NCI-H1436 treated with DMSO at 0.1 percent for 48 hours (cell line): Measurements from ENCODE around the gene EPHA10.

ENCODE experiments used
- DNase-seq: peaks from one replicate; lab custom pipeline; 2025; lab: John Stamatoyannopoulos, UW

Gene EPHA10

DNA sequence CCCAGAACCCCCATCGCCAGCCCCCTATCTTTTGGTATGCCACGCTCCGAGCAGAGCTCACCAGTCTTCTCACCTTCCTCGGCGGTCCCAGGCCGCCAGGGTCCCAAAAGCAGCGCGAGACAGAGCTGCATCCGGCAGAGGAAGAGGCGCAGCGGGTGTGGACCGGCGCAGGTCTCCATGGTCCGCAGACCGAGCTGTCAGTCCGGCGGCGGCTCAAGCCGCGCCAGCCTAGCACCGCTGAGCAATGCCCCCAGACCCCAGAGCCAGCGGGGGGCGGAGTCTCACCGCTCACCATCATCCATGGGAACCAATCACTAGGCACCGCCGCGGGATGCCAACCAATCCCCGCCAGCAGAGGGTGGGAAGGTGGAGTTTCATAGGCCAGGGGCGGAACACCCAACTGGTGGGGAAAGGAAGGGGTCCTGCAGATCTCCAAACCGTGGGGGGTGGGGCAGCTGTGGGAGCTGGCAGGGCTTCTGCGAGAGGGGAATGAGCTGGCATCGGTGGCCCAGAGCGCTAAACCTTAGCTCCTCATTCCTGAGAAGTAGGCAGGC, at the start of gene EPHA10:
TSS of gene EPHA10 (minus strand) at position 233 of the 554 bp plus-strand sequence. CDS start at position 179, 54 bp downstream.
- peak; percentile 30 for DNase-seq

DNA sequence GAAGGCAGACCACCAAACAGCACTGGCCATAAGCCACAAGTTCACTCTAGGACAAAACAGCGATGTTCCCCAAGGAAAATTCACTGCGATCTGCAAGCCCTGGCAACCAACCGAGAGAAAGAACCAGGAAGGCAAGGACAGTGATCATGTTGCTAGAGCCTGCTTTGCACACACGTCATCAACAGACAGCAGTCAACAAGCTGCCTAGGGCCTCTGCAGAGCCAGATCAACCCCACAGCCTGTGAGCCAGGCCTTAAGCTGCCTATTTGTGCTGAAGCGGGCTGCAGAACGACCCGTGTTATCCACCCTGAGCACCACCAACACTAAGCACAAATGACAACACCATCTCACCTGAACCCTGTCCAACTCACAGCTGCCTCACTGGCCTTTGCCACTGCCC, 49.3 kb upstream of the EPHA10 start:
- no peak for DNase-seq

DNA sequence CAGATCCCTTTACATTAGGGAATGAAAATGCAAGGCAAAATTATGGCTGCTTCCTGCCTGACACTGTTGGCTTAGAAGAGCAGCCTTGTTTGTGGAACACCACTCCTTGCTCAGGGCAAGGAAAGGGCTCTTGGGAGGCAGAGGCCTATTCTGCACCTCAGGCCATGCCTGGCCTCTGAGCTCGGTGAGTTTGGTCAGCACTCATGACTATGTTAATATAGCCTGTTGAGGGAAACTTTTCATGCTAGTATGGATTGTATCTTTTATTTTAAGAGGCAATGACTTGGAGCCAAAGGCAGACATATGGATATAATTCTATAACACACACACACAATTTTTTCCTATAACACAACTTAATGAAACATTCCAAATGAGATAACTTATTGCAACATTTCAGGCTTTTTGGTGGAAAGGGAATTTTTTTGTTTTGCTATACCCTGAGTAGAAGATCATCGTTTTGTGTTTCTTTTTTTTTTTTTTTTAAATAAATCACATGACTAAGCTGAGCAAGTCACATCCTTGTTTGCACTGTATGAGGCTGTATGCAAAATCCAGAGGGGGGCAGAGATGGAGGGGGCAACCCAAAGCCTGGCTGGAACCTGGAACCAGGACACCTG, 48.7 kb upstream of the EPHA10 start:
- no peak for DNase-seq

DNA sequence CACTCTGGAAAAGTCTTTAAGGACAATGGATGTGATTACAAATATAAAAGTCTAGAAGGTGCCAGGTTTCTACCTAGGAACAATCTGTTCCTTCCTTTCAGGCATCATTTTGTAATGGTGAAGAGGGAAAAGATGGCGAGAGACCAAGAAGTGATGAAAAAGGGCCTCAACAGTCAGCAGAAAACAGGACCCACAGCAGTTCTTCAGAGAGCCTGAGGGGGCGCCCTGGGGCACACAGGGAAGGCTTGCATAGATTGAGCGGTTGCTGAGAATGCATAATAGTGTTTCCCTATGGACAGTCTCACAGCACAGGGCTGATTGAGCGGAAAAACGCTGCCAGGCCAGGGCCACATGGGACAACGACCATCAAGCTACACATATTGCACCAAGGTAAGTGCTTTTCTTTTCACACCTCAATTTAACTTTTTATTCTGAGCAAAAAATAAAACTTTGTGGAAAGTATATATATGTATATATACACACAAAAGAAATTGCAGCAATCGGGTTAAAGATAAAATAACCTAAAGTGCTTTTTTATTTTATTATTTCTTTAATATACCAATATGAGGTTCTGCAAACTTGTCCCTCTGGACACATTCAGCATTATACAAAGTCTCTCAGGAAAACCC, 46.2 kb upstream of the EPHA10 start:
- no peak for DNase-seq

DNA sequence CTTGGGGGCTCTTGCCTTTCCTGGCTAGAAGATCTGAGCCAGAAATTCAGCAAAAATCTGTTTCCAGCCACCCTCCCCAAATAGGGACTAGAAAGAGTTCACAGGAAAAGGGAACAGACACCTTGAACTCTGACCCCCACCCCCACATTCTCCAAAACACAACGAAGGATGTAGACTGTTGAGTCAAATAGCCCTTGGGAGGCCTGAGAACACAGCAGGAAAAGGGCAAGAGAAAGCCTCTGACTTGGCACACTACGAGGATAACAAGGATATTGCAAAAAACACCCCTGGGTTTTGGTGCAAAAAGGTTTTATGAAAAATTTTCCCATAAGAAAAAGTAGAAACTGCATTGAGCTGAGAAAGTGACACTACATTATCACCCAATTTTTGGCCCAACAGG, 45.0 kb upstream of the EPHA10 start:
- DNase-seq: no peak

DNA sequence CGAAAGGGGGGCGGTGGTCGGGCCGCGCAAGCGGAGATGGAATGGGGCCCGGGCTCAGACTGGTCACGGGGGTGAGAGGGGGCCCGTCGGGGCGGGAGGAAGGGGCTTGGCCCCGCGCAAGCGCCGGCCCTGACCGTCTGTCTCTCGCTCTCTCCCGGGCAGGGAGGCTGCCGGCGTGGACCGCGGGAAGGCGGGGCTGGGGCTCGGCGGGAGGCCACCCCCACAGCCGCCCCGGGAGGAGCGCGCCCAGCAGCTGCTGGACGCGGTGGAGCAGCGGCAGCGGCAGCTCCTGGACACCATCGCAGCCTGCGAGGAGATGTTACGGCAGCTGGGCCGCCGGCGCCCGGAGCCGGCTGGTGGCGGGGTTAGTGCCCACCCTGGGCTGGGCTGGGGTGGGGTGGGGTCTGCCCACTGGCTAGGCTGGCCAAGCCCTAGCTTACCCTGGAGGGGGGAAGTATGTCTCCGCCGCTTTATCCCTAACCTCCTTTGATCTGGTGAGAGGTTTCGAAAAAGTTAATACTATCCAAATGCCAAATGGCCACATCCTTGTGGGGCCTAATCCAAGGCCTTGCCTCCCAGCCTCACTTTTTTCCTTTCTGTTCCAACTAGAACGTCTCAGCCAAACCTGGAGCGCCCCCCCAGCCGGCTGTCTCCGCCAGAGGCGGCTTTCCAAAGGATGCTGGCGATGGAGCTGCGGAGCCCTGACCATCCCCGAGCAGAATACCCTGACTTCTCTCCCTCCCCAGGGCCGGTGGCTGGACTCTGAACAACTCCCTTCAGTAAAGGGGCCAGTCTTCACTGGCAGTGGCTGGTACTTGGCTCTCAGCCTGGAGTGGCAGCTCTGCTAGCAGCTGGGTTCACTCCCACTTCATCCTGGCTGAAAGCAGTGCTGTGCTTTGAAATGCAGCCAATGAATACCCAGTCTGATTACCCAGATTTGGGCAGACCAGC, 43.7 kb upstream of the EPHA10 start:
- no peak for DNase-seq

DNA sequence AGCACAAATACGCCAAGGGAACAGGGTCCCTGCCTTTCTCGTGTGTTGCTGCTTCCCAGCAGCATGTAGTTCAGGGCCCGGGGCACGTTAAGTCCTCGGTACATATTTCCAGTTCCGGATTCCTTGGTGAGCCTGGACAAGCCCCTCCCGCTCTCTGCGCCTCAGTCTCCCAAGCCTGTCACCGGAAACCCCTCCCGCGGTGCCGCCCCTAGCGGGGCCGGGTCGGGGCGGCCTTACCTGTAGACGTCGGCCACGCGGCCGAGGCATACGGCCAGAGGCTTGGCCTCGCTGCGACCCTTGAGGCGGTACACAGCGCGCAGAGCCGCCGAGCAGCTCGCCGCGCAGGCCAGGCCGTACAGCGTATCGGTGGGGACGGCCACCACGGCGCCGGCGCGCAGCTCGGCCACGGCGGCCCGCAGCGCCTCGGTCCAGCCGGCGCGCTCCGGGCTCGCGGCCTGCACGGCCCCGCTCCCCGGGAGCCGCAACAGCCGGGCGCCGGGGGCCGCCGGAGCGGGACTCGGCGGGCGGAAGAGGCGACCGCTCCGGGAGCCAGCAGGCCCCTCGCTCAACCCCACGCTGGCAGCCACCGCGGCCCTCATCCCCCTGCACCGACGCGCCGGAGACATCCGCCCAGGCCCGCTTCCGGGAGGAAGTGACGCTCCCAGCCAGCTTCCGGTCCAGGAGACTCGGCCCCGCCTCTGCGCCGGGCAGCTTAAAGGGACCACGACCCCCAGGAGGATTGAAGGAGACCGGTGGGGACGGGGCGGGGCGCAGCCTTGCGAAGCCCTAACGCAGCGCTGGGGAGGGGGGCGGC, 42.8 kb upstream of the EPHA10 start, which contains the start of the genes C1orf122 and YRDC:
TSS of gene C1orf122 (plus strand) at position 236 of the 814 bp plus-strand sequence. CDS start 615 bp downstream, outside the sequence.
TSS of gene YRDC (minus strand) at position 654 of the 814 bp plus-strand sequence. CDS start at position 626, 28 bp downstream.
- DNase-seq: peak; percentile 66

DNA sequence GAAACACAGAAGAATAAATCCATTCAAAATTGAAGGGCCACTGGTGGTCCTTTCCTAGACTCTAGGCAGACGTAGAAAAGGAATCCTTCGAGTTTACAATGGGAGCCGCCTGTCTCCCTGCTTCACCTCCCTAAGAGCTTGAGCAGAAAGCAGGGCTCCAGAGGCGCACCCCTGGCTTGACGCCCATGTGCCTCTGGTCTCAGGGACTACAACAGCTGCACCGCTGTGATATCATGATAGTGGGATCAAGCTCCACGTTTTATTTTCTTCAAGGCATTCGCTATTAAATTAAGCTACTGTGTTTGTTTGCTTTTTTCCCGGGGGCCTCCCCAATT, 42.3 kb upstream of the EPHA10 start:
- DNase-seq: no peak

DNA sequence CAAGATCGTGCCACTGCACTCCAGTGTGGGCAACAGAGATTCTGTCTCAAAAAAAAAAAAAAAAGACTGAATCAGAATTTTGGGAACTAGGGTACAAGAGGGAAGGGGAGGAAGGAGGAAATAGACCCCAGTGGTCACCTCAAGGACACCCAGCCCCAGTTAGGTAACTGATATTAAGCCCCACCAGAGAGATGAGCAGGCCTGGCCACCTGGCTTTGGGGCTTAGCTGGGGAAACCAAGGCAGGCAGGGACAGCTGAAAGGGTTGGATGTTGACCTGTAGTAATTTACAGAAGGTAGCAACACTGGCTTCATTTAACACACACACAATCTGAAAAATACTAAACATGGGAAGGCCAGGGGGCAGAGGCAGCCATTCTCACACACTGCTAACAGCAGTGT, 37.5 kb upstream of the EPHA10 start:
- no peak for DNase-seq

DNA sequence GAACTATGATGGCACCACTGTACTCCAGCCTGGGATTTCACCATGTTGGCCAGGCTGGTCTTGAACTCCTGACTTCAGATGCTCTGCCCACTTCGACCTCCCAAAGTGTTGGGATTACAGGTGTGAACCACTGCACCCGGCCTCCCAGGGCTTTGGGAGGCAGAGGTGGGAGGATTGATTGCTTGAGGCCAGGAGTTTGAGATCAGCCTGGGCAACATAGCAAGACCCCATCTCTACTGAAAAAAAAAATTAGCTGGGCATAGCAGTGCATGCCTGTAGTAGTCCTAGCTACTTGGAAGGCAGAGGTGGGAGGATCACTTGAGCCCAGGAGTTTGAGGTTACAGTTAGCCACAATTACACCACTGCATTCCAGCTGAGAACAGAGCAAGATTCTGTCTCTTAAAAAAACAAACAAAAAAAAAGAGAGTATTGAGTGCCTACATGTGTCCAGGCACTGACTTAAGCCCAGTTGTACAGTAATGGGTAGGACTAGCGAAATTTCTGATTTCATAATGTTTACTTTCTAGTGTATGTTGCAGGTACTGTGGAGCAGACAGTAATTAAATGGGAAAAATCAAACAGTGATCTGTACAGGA, 32.9 kb upstream of the EPHA10 start:
- no peak for DNase-seq

DNA sequence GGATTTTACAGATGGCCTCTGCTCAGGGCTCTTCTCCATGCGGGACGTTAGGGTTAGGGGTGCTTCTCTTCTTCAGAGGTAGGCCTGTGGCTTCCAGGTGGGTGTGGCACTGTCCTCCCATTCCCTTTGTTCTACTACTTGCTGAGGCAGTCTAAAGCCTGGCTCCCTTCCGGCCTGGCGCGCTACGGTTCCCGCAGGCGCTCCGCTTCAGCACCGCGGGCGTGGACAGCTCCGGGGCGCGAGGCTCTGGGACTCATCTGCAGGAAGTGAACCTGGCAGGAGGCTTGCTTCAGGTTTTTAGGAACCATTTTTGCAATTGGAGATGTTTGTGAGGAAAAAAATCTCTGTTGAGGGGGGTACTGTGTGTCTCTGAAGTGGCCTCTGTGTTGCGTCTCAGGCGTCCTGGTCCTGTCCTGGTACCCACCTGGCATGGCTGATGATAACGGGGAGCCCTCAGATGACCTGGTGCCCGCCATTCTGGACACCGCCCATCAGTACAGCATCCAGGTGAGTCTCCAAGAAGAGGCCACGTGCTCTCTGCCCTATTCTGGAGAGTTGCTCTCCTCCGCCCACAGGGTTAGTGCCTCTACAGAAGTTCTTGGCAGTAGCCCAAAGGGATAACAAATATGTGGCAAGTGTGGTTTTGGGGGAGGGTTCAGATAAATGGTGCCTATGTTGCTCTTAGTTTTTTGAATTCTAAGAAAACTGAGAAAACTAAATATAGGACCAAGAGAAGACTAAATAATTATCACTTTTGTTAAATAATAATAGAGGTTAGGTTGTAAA, 30.6 kb upstream of the EPHA10 start:
- no peak for DNase-seq

DNA sequence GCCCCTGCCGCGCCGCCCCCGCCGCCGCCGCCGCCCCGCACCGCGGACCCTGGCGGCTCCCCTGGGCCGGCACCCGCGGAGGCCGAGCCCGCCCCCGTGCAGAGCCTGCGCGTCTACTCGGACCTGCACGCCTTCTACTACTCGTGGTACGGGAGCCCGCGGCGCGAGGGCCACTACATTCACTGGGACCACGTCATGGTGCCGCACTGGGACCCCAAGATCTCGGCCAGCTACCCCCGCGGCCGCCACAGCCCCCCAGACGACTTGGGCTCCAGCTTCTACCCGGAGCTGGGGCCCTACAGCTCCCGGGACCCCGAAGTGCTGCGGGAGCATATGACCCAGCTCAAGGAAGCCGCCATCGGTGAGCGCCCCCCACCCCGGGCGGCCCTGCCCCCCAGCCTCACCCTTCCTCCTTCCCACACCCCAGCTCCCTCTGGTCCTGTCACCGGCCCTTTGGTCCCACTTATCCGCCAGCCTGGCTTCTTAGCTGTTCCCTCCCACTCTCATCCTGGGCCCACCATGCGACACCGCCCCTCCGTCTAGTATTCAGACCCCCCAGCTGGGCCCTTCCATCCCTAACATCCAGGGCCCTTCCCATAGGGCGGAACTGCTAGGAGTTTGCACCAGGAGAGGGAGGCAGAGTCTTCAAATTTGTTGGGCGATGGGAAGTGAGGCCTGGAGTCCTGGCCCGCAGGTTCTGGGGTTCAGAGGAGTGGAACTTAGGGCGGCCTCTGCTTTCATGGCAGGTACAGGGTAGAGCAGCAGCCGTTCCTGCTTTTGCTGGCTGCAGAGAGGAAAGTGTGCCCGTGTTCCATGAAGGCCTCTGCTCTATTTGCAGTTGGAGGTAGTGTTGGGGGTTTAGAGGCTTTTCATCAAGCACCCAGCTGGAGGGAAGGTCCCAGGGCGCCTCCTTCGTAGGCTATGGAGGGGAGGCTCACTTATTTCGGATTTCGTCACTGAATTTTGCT, 29.7 kb upstream of the EPHA10 start:
- DNase-seq: no peak

DNA sequence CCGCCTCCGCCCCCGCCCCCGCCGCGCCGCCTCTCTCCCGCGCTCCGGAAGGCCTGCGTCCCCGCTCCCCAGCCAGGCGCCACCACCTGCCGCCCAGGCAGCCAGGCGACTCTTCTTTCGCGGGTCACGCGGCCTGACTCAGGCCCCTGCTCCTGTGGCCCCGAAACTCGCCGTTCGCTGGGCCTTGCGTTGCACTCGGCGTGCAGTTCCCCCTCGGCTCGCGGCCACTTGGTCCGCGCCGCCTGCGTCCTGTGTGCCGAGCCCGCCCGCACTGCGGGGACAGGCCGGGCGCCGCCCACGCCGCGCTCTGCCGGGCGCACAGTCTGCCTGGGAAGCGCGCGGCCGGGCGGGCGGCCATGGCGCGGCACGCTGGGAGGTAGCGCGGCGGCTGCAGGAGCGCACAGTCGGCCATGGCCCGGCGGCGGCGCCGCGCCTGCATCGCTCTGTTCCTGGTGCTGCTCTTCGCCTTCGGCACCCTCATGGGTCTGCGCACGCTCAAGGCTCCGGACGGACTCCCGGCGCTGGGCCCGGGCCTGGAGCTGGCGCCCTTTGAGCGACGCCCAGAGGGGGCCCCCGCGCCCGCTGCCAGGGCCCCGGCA, 29.0 kb upstream of the EPHA10 start, which contains the start of gene MANEAL:
TSS of gene MANEAL (plus strand) at position 75 of the 599 bp plus-strand sequence. CDS start at position 411, 336 bp downstream.
- no peak for DNase-seq

DNA sequence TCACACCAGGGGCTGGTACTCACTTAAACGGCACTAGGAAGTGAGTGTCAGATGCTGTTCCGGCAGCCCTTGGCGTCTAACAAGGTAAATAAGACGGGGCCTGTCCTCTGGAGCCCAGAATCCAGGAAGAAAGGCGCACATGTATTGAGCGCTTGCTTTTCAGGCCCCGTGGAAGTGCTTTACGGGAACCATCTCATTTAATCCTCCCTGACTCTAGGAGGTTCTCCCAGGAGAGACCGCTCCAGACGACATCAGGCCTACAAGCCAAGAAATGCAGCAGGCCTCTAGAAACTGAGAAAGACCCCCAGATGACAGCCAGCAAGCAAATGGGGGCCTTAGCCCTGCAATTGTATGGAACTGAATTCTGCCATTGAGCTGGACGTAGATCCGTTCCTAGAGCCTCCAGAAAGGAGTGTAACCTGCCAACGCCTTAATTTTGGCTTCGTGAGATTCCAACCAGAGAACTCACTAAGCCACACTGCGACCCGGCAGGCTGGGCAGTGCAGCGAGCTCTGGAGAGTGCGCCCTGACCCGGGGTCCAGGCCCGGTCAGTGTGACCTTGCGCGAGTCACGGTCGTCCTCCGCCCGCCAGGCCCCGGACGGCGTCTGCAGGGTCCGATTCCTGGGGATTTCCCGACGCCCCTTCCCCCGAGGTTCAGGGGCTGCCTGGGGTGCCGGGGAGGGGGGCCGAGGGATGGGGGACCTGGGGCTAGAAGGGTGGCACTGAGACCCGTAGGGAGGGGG, 28.2 kb upstream of the EPHA10 start:
- no peak for DNase-seq

DNA sequence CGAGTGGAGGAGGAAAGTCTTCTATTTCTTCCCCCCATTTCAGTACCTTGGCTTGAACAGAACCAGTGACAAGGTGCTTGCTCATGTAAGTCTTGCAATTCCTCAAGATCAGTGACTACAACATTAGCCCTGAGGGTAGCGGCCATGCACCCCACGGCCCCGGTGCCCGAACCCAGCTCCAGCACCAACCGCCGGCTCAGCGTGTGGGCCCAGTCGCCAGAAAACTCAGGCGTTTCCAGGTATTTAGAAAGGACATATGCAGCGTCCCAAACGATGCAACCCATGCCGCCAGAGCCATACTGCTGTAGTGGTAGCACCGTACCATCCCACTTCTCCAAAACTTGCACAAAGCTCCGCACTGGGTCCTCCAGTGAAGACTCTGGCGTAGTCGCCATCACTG, 17.6 kb upstream of the EPHA10 start:
- no peak for DNase-seq

DNA sequence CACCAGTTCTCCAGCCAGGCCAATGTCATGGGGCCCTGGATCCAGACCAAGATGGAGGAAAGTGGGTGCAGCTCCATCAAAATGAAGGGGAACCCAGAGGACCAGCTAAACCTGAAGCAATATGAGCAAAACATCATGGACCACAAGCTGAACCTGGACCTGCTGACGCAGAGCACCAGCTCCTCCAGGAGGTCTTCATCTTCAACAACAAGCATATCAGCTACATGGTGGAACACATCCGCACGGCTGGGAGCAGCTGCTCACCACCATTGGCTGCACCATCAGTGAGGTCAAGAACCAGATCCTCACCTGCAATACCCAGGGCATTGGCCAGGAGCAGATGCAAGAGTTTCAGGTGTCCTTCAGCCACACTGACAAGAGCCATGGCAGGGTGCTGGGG, 13.7 kb upstream of the EPHA10 start:
- DNase-seq: no peak

DNA sequence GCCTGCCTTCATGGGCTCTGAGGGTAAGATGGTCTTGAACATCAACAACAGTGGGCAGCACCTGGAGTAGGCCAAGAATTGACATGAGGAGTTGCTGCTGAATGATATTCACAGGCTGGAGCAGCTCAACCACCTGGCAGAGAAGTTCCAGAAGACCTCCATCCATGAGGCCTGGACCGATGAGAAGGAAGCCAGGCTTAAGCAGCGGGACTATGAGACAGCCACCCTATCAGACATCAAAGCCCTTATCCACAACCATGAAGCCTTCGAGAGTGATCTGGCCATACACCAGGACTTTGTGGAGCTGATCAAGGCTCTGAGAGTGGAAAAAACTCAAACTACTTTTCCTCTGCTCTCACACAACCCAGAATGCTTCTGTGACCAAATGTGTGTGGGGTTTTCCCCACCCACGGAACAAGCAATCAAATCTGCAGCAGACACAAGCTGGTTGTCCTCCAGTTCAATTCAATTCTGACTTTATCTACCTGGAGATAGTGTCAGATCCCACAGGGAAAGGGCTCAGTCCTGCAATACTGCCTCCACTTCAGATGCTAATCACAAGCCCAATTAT, 12.1 kb upstream of the EPHA10 start:
- DNase-seq: no peak
